SK-N-SH treated with all-trans-retinoic acid at 6 μM for 48 hours (cell line): ENCODE results near the gene TTC33.

ENCODE experiments used
- CSDC2 ChIP-seq: fragments of 250-450 bp; sonication (Bioruptor Pico); IDR thresholded peaks from 2 replicates; pipeline ENCODE4 v1.5.0; 2020; ENCODE audit warnings: mild to moderate bottlenecking, moderate library complexity
- PATZ1 ChIP-seq: fragments of 250-450 bp; sonication (Bioruptor Pico); IDR thresholded peaks from 2 replicates; pipeline ENCODE4 v1.8.0; 2020; ENCODE audit warnings: mild to moderate bottlenecking, moderate library complexity, borderline replicate concordance
- PPARA ChIP-seq: fragments of 250-450 bp; sonication (Bioruptor Pico); IDR thresholded peaks from 2 replicates; pipeline ENCODE4 v1.5.0; 2020; ENCODE audit warnings: mild to moderate bottlenecking, borderline replicate concordance
- SNAI2 ChIP-seq: fragments of 250-450 bp; sonication (Bioruptor Pico); IDR thresholded peaks from 2 replicates; pipeline ENCODE4 v1.5.0; 2020; ENCODE audit warnings: mild to moderate bottlenecking, moderate library complexity
- ZNF565 ChIP-seq: fragments of 450-650 bp; formaldehyde crosslinking; conservative IDR thresholded peaks from 2 replicates; pipeline ENCODE4 v1.5.0; 2020; ENCODE audit warnings: low read depth, mild to moderate bottlenecking, moderate library complexity

- TF ChIP-seq SNAI2 (CRISPR knock-in tag): no peak
- no peak for TF ChIP-seq PPARA
- TF ChIP-seq ZNF565 (CRISPR knock-in tag): no peak
- TF ChIP-seq CSDC2 (CRISPR knock-in tag): no peak
- no peak for TF ChIP-seq PATZ1 (CRISPR knock-in tag)
These were observed 253.9 kb downstream of the TTC33 start for GRCh38 chr5:40501711-40502444.
